GM19328 (cell line): ENCODE data around the gene ARMH3.

Experiments used
- ATAC-seq: cut with Tn5 transposase; IDR thresholded peaks from one replicate; pipeline ENCODE4 v1.9.1; 2021; ENCODE audit warnings: mild to moderate bottlenecking, moderate library complexity; ENCODE audit not compliant: unreplicated experiment

Gene ARMH3, protein sequence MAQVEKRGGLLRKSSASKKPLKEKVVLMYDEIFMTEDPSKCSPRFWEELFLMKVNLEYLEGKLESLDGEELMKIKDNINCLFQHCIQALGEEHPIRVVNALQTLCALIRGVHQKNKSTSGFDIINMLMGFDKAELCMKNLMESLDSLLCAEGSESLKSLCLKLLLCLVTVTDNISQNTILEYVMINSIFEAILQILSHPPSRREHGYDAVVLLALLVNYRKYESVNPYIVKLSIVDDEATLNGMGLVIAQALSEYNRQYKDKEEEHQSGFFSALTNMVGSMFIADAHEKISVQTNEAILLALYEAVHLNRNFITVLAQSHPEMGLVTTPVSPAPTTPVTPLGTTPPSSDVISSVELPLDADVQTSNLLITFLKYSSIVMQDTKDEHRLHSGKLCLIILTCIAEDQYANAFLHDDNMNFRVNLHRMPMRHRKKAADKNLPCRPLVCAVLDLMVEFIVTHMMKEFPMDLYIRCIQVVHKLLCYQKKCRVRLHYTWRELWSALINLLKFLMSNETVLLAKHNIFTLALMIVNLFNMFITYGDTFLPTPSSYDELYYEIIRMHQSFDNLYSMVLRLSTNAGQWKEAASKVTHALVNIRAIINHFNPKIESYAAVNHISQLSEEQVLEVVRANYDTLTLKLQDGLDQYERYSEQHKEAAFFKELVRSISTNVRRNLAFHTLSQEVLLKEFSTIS

DNA sequence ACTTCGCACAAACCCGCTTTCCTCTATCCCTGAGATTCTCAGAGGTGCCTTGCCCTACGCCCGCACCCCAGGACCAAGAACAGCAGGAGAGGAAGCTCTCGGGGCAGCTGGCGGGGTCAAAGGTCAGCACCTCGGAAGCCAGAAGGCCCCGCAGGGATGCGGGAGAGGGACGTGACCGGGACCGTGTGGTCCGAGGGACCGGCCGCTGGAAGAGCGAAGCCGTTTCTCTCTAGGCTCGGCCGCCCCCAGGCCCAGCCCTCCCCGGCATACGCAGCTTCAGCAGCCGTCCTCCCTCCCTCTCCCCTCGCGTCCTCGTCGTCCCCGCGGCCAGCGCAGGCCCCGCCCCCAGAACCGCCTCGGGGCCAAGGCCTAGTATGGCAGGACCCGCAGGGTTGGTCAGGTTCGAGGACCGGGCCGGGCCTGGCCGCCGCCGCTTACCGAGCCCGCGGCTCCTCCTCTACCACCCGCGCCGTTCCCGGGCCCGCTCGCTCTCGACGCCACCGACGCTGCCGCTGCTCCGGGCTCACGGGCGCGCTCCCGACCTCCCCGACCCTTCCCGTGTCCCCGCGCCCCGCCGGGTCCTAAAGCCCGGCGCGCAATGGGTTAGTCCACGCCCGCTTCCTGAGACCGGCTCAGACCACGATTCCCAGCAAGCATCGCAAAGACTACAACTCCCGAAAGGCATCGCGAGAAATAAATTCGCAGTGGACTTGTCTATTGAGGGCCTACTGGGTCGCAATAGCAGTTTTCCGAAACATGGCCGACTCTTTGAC is at the start of gene ARMH3:
TSS of gene ARMH3 (minus strand) at position 527 of the 773 bp plus-strand sequence. CDS start 16,059 bp downstream, outside the sequence.
- peak; percentile 90 for ATAC-seq

DNA sequence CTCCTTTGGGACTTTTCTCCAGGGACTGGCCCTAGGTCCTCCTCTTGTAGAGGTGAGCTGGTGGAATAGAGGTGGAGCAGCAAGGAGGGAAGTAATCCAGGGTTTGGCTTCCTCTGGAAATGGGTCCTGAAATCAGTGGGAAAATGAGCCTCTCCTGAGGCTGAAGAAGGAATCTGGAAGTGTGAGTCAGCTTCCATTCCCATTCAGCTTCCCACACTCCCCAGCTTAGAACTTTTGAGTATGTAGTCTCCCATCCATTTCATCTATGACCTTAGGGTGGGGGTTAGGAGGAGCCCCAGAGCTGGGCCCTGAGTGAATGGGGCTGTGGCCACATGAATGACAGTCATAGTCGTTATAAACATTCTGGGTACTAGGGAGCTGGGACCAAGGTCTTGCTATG is 46.4 kb upstream of the ARMH3 start:
- ATAC-seq = no peak

DNA sequence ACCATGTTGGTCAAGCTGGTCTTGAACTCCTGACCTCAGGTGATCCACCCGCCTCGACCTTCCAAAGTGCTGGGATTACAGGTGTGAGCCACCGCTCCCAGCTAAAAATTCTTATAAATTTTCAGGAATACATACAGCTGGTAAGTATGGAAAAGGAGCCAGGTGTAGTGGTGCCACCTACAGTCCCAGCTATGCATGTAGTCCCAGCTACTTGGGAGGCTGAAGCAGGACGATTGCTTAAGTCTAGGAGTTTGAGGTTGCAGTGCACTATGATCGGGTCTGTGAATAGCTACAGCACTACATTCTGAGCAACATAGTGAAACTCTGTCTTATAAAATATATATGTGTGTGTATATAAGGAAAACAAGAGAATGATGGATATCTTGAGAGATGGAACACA is 45.2 kb upstream of the ARMH3 start:
- no peak for ATAC-seq

DNA sequence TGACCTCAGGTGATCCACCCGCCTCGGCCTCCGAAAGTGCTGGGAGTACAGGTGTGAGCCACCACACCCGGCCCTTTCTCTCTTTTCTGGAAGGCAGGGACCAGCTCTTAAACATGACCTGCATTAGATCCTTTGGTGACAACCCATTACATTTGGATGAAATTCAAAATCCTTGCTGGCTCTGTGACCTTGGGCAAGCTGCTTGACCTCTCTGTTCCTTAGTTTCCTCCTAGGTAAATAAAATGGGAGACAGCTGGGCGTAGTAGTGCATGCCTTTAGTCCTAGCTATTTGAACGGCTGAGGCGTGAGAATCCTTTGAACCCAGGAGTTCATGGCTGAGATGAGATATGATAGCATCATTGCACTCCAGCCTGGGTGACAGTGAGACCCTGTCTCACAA is 40.5 kb upstream of the ARMH3 start:
- no peak for ATAC-seq

DNA sequence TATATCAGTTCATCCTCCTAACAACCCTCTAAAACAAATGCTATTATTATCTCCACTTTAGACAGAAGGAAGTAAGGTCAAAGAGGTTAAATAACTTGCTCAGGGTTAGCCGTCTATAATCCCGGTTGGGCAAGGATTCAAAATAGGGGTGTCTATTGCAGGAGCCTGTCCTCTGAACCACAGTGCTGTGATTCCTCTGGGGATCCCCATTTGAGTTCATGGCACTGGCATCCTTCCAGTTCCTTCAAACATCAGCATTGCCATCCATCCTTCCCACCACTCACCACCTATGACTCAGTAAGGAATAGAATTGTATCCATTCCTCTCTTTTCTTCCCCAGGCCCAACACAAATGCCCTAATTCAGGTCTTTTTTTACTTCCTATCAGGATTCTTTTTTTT is 34.8 kb upstream of the ARMH3 start:
- ATAC-seq = no peak

DNA sequence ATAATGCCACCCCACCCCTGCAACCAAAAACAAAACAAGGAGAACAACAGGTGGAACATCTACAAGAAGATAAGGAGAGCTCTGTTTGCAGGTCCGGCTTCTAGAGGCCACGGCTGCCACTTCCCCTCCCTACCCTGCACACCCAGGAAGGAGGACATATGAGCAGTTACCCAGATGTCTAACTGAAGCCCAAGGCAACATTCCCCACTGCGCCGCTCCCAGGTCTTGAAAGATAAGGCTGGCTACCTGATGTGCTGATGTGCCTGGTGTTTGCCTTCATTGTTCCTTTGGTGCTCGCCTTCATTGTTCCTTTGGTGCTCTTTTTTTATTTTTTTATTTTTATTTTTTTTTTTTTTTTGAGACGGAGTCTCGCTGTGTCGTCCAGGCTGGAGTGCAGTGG is 30.2 kb upstream of the ARMH3 start:
- ATAC-seq = no peak

DNA sequence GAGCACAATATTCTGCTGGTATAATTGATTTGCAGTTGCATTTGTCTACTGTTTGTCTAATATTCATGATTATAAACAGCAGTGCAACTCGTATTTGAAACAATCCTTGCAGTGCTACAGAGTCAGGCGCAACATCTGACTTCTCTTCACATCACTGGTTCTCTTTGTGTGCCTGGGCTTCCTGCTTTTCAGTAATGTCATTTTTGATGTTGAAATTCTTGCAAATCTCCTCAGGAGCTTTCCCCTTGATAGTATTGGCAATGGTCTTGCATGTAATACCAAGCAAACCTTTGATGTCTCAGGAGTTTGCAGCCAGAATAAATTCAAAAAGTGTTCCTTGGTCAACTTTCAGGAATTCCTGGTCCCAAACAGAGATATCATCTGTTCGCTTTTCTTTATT is 29.4 kb upstream of the ARMH3 start:
- ATAC-seq = no peak

DNA sequence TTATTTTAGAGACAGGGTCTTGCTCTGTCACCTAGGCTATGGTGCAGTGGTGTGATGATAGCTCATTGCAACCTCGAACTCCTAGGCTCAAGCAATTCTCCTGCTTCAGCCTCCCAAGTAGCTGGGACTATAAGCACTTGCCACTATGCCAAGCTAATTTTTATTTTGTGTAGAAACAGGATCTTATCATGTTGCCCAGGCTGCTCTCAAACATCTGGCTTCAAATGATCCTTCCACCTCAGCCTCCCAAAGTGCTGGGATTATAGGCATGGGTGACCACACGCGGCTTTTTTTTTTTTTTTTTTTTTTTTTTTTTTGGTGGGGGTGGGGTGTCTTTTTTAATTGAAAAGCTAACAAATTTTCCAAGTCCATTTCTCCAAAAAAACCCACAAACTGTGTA is 27.6 kb upstream of the ARMH3 start:
- no peak for ATAC-seq

DNA sequence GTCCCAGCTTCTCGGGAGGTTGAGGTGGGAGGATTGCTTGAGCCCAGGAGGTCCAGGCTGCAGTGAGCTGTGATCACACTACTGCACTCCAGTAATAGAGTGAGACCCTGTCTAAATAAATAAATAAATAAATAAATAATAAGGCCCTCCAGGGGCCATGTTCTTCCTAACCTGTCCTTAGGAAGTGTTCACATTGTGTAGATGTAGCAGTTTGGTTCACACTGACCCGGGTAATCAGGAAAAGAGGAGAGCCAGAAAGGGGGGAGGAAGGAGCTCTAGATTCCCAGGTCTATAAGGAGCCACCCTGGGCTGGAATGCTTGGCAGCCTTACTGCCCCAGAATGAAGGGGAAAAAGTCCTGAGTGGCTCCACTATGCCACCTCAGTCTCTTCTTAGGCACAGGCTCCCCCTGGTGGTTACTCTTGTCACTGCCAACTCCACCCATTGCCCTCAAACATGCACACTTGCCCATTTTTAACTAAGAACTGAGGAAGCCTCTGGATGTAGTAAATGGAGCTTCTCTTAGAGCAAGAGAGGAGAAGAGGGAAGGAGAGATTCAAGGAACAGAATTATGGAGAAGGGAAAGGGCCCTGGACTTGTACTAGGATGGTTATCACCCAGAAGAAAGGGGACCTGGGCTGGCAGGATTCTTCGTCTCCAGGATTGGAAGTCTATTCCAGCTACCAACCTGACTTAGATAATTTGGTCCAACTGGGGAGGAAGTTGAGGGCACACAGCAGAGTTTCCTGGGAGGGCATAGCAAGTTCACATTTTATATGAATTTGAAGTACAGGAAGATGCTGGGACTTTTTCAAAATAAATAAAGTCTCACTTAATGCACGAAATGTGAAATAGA is 16.9 kb upstream of the ARMH3 start:
- no peak for ATAC-seq

DNA sequence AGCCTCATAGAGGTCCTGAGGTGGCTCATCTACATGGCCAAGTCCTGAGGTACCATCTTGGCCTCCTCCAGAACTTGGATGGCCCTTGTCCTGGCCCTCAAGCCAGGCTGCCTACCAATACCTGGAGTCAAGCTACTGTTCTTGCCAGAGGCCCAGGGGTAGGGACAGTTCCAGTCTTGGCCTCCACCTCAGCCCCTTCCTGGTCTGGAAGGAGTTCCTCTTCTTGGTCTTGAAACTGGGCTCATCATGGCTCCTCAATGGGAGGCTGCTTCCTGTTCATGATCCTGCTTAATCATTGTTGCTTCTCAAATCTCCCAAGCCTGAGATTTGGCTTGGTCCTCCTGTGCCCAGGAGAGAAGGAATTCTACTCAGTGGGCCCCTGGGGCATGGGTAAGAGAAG is 13.1 kb upstream of the ARMH3 start:
- no peak for ATAC-seq

DNA sequence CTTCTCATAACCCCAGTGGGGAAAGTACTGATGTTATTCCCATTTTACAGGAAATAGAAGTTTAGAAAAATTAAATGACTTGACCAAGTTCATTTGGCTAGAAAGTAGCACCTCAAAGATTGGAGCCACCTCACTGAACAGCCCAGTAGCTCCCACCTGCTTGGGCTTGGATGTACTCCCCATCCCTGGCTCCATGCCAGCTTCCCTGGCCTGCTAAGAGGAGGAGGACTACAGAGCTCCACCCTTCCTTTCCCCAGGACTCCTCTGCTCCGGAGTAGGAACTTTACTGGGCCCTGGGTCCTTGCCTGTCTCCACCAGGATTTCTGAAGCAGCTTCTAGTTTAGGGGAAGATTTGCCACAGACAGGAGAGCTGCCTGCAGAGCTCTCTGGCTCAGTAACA is 12.2 kb upstream of the ARMH3 start:
- ATAC-seq = no peak

DNA sequence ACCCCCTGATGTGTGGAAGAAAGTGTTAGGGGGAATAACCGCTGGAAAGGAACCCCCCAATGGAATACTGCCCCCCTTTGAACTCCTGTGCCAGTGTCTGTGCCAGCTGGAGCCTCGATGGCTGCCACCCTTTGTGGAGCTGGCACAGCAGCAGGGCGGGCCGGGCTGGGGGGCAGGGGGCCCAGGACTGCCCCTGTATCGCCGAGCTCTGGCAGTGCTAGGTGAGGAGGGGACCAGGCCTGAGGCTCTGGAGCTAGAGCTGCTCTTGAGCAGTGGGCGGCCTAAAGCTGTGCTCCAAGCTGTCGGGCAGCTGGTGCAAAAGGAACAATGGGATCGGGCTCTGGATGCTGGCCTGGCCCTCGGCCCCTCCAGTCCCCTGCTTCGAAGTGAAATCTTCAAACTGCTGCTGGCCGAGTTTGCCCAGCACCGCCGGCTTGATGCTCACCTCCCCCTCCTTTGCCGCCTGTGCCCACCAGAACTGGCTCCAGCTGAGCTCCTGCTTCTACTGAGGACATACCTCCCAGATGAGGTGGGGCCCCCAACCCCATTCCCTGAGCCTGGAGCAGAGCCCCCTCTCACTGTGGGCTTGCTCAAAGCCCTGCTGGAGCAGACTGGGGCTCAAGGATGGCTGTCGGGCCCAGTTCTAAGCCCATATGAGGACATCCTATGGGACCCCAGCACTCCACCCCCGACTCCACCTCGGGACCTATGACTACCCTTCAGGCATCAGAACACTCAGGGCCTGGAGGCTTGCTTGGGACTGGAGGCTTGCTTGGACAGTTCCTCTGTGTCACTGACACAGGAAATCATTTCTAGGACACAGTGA is 11.3 kb upstream of the ARMH3 start:
- ATAC-seq = no peak

DNA sequence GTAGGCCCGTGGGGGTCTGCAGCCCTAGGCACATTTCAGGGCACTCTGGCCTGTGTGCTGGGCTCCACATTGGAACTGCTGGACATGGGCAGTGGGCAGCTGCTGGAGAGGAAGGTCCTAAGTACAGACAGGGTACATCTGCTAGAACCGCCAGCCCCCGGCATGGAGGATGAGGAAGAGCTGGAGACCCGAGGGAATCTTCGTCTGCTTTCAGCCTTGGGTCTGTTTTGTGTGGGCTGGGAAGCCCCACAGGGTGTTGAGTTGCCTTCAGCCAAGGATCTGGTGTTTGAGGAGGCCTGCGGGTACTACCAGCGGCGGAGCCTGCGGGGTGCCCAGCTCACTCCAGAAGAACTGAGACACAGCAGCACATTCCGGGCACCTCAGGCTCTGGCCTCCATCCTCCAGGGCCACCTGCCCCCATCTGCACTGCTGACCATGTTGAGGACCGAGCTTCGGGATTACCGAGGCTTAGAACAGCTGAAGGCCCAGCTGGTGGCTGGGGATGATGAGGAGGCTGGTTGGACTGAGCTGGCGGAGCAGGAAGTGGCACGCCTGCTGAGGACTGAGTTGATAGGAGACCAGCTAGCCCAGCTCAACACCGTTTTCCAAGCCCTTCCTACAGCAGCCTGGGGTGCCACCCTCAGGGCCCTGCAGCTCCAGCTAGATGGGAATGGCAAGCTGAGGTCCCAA is 10.6 kb upstream of the ARMH3 start:
- ATAC-seq = no peak

DNA sequence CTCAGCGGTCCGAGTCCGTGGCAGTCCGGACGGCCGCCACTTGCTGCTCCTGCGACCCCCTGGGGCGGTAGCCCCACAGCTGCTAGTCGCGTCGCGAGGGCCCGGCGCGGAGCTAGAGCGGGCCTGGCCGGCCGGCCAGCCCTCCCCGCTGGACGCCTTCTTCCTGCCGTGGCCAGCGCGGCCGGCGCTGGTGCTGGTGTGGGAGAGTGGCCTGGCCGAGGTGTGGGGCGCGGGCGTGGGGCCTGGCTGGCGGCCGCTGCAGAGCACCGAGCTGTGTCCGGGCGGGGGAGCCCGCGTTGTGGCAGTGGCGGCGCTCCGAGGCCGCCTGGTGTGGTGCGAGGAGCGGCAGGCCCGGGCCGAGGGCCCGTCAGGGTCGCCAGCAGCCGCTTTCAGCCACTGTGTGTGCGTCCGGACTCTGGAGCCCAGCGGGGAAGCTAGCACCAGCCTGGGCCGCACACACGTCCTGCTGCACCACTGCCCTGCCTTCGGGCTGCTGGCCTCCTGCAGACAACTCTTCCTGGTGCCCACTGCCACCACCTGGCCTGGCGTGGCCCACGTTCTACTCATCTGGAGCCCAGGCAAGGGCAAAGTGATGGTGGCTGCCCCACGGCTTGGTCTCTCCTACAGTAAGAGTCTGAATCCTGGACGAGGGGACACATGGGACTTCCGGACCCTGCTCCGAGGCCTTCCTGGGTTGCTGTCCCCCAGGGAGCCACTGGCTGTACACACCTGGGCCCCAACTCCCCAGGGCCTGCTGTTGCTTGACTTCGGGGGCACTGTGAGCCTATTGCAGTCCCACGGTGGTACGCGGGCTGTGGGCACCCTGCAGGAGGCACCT is 9.8 kb upstream of the ARMH3 start:
- peak; percentile 19 for ATAC-seq

DNA sequence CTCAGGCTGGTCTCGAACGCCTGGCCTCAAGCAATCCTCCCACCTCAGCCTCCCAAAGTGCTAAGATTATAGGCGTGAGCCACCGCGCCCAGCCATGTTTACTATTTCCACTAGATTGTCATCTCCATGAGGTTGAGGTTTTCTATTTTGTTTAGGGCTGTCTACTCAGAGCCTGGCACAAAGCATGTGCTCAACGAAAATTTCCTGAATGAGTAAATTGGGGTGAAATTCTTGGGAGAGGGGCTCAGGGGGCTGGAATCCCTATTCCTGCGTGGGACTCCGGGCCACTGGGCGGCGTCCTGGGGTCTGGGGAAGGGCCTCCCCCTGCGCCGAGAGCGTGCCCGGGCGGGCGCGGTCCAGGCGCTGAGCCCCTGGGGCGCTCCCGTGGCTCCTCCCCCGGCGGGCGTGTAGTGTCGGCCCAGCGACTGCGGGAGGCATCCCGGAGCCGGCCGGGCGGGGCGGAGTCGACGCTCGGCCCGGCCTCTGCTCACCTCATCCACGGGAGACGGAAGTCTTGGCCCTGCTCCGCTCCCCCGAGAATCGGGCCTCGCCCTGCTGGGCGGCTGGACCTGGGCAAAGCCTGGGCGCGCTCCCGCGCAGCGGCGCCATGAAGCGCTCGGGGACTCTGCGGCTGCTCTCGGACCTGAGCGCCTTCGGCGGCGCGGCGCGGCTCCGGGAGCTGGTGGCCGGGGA is 9.0 kb upstream of the ARMH3 start, which contains the start of gene HPS6:
TSS of gene HPS6 (plus strand) at position 482 of the 693 bp plus-strand sequence. CDS start at position 608, 126 bp downstream.
- peak; percentile 94 for ATAC-seq

DNA sequence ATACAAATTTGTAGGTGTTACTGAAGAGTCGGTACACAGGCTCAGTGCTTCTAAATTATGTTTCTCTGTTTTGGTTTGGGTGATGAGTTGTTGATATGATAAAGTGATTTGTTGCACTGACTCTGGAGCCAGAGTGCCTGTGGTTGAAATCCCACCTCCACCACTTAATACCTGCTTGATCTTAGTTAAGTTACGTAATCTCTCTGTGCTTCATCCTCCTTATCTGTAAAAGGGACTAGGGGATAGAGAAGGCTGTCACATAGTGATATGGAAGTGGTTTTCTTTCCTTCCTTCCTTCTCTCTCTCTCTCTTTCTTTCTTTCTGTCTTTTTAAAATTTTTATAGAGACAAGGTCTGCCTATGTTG is 8.5 kb upstream of the ARMH3 start:
- no peak for ATAC-seq

DNA sequence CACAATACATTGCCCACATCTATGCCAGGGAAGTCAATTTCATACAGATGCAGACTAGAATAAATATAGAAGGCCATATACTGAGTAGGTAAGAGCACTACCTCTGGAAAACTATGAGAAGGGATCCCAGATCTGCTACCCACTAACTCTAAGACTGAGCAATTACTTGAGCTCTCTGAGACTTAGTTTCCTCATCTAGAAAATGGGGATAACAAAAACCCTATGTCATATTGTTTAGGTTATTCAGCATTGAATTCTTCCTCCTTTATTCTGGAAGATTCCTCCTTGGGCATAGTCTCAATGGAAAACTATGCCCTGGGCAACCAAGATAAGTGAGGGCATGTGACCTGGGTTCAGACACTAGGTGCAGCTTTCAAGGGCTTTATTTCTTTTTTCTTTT is 4.0 kb upstream of the ARMH3 start:
- ATAC-seq = no peak
